Ascending aorta (tissue), 2 donors: ENCODE results near the gene SPHKAP. TPM values are rescaled to one million over a fixed set of nuclear protein-coding genes. Genes with fewer than 3 reads are reported as not detected.

Experiments
- DNase-seq, 2 donors: peaks; one replicate each; pipeline ENCODE4 v3.0.0-alpha.2; 2019; ENCODE audit warnings: low spot score in 2 of 2
- H3K27ac ChIP-seq, 2 donors: fragments of 200-600 bp; sonication (generic); one replicate each; pipeline ENCODE4 v1.5.1; 2016 to 2017; ENCODE audit warnings: mild to moderate bottlenecking in 1 of 2
- H3K27me3 ChIP-seq: fragments of 200-600 bp; sonication (generic); one replicate; pipeline ENCODE4 v1.5.1; 2017
- H3K36me3 ChIP-seq, 2 donors: fragments of 200-600 bp; sonication (generic); one replicate each; pipeline ENCODE4 v1.5.1; 2016
- H3K4me1 ChIP-seq, 2 donors: fragments of 200-600 bp; sonication (generic); one replicate each; pipeline ENCODE4 v1.5.1; 2016 to 2017; ENCODE audit warnings: mild to moderate bottlenecking in 1 of 2
- H3K4me3 ChIP-seq, 2 donors: fragments of 200-600 bp; sonication (generic); one replicate each; pipeline ENCODE4 v1.5.1; 2016 to 2017; ENCODE audit warnings: mild to moderate bottlenecking in 1 of 2
- H3K9me3 ChIP-seq, 2 donors: fragments of 200-600 bp; sonication (generic); one replicate each; pipeline ENCODE4 v1.5.1; 2016
- CTCF ChIP-seq, 3 experiments: fragments of 200-600 bp in 2 of 3; fragments of 450-650 bp in 1 of 3; sonication (generic) in 2 of 3; IDR thresholded peaks; one replicate each; pipeline ENCODE4 v1.5.1; 2016 to 2019; ENCODE audit warnings: antibody characterized with exemption in 3 of 3, mild to moderate bottlenecking in 1 of 3, moderate library complexity in 1 of 3
- intact Hi-C: fragments of 100-400 bp; cut with DNase I; formaldehyde crosslinking; loops from one replicate; pipeline ENCODE4 v1.15.1; 2023
- total RNA-seq: library from RNA; depleted of rRNA; stranded (reverse); fragments of >200 nt; gene quantifications from one replicate; pipeline ENCODE4 v1.1.0, GENCODE V29; 2016

The SPHKAP gene
- total RNA-seq, 1 donor from 2014 or later = not detected

- no peak for DNase-seq
- Histone ChIP-seq H3K9me3 (peaks cover 2% of the 10 kb centered on the region in 2 donors), H3K4me1 (no peaks in the 10 kb centered on the region), H3K4me3 (no peak overlapping the region), H3K27ac (no peak overlapping the region), H3K36me3 (no peaks in the 10 kb centered on the region), H3K27me3 (no peaks in the 10 kb centered on the region)
- TF ChIP-seq CTCF (IDR thresholded peaks at IDR 0.05) = no peak
- intact Hi-C loops = no loop called here
Observed at GRCh38 chr2:228094377-228094921, 87.0 kb downstream of the SPHKAP start.

GRCh38 chr2:228092056-228092455 lies 89.4 kb downstream of the SPHKAP start:
- TF ChIP-seq CTCF (IDR thresholded peaks at IDR 0.05) = no peak
- Histone ChIP-seq H3K4me1 (no peaks in the 10 kb centered on the region), H3K36me3 (no peaks in the 10 kb centered on the region), H3K4me3 (no peak overlapping the region), H3K27ac (no peak overlapping the region), H3K27me3 (no peaks in the 10 kb centered on the region), H3K9me3 (peaks cover 0 to 8% of the 10 kb centered on the region in 2 donors)
- no peak for DNase-seq
- intact Hi-C loops = no loop called here

DNA sequence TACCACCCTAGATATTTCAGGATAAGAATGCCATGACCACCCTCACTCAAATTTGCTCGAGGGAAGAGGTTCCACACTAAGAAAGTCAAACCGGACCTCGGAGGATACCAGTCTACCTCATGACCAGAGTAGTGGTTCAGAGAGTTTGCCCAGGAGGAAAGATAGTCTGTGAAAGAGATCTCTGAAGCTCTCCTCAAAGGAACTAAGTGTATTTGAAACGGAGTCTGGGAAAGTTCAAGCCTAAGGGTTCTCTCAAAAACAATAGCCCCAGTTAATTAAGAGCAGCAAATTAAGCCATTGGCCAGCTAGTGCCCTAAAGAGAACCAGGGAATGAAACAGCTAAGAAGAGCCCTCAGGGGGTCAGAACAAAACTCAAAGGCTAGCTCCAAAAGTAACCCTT lies 94.9 kb downstream of the SPHKAP start:
- Histone ChIP-seq H3K27ac (no peak overlapping the region), H3K4me3 (no peak overlapping the region), H3K27me3 (no peaks in the 10 kb centered on the region), H3K9me3 (peaks cover 0 to 8% of the 10 kb centered on the region in 2 donors), H3K4me1 (no peaks in the 10 kb centered on the region), H3K36me3 (no peaks in the 10 kb centered on the region)
- intact Hi-C loops = no loop called here
- TF ChIP-seq CTCF (IDR thresholded peaks at IDR 0.05) = no peak
- DNase-seq = no peak

DNA sequence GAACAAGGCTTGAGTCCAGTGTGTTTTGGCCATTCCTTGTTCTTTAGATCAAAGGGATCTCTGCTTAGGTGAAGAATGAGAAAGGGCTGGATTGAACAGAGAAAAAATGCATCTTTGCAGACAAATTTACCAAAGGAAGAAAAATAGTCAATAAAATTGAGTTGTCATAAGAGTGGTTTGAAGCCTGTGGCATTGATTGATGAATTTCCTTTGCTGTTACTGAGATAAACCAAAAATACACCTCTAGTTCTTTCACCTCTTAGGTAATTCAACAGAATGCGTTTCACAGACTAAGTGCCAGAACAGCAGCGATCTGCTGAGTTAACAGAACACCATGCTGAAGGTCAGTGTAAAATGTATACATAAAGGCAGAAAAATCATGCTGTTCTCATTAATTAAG lies 96.8 kb downstream of the SPHKAP start:
- no peak overlapping the region for H3K4me3 ChIP-seq
- no peak overlapping the region for H3K27ac ChIP-seq
- TF ChIP-seq CTCF (IDR thresholded peaks at IDR 0.05) = no peak
- H3K27me3 ChIP-seq = no peaks in the 10 kb centered on the region
- intact Hi-C loops = no loop called here
- H3K4me1 ChIP-seq = no peaks in the 10 kb centered on the region
- no peak for DNase-seq
- no peaks in the 10 kb centered on the region for H3K36me3 ChIP-seq
- H3K9me3 ChIP-seq = peaks cover 0 to 8% of the 10 kb centered on the region in 2 donors

DNA sequence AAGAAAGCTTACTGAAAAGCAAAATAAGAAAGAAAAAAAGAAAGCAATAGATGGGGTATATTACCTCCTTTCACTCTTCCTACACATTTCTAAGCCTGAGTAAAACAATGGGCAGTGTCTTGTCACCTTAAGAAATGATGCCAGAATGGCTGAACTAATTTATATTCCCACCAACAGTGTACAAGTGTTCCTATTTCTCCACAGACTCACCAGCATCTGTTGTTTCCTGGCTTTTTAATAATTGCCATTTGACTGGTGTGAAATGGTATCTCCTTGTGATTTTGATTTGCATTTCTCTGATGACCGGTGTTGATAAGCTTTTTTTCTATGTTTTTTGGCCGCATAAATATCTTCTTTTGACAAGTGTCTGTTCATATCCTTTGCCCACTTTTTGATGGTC lies 98.4 kb downstream of the SPHKAP start:
- no peak for TF ChIP-seq CTCF (IDR thresholded peaks at IDR 0.05)
- Histone ChIP-seq H3K9me3 (no peaks in the 10 kb centered on the region), H3K27me3 (no peaks in the 10 kb centered on the region), H3K36me3 (no peaks in the 10 kb centered on the region), H3K4me3 (no peak overlapping the region), H3K27ac (no peak overlapping the region), H3K4me1 (no peaks in the 10 kb centered on the region)
- no peak for DNase-seq
- intact Hi-C loops = no loop called here

DNA sequence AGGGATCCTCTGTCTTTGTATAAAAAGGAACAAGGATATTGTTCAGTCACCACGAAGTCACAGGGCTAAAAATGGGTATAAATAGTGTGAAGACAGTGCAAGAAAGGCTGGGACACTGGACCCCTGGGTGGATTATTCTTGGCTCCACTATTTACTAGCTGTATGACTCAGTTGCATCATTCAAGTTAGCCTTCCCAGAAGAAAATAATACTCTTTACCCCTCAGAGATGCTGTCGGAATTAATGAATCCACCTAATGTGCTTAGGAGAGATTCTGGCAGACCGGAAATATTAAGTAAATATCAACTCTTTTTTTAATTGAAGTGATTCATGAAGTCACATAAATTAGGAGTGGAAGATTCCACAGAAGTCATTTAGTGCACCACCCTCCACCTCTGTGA lies 98.9 kb downstream of the SPHKAP start:
- Histone ChIP-seq H3K4me3 (no peak overlapping the region), H3K36me3 (no peaks in the 10 kb centered on the region), H3K27me3 (no peaks in the 10 kb centered on the region), H3K9me3 (no peaks in the 10 kb centered on the region), H3K27ac (no peak overlapping the region), H3K4me1 (no peaks in the 10 kb centered on the region)
- no peak for TF ChIP-seq CTCF (IDR thresholded peaks at IDR 0.05)
- no peak for DNase-seq
- intact Hi-C loops = no loop called here
